ENCODE data around the gene NFIX.

NFIX gene

GRCh38 chr19:13024126-13024950, 29.1 kb downstream of the NFIX start:
- H3K27me3 ChIP-seq (ENCODE audit: low read depth, low read length) = no peaks in the 10 kb centered on the region
- H3K4me3 ChIP-seq (ENCODE audit: low read length) = peak overlapping the region; percentile 82; the same call in 1 of the 2 replicates
- H3K27ac ChIP-seq (ENCODE audit: low read length) = no peak overlapping the region
- H4K20me1 ChIP-seq (ENCODE audit: insufficient read depth, low read length) = no peaks in the 10 kb centered on the region
- no peaks in the 10 kb centered on the region for H3K9me3 ChIP-seq (ENCODE audit: insufficient read depth, low read length)
- TF ChIP-seq CTCF (IDR thresholded peaks at IDR 0.05; ENCODE audit: low read depth, low read length) (no peak), EZH2phosphoT487 (IDR thresholded peaks at IDR 0.05; ENCODE audit: low read depth) (no peak)
- H3K79me2 ChIP-seq (ENCODE audit: low read length) = no peaks in the 10 kb centered on the region
- no peak overlapping the region for H2AFZ ChIP-seq (ENCODE audit: low read depth, low read length)
- 0 out of 2 replicates have a peak overlapping the region, but pooled peaks have one; percentile 7 for H3K9ac ChIP-seq (ENCODE audit: low read length)
- peaks cover 33% of the 10 kb centered on the region for H3K4me1 ChIP-seq (ENCODE audit: low read length)
- H3K4me2 ChIP-seq (ENCODE audit: low read length) = peak overlapping the region; percentile 94
- no peaks in the 10 kb centered on the region for H3K36me3 ChIP-seq (replicated peaks; ENCODE audit: low read depth, low read length)

DNA sequence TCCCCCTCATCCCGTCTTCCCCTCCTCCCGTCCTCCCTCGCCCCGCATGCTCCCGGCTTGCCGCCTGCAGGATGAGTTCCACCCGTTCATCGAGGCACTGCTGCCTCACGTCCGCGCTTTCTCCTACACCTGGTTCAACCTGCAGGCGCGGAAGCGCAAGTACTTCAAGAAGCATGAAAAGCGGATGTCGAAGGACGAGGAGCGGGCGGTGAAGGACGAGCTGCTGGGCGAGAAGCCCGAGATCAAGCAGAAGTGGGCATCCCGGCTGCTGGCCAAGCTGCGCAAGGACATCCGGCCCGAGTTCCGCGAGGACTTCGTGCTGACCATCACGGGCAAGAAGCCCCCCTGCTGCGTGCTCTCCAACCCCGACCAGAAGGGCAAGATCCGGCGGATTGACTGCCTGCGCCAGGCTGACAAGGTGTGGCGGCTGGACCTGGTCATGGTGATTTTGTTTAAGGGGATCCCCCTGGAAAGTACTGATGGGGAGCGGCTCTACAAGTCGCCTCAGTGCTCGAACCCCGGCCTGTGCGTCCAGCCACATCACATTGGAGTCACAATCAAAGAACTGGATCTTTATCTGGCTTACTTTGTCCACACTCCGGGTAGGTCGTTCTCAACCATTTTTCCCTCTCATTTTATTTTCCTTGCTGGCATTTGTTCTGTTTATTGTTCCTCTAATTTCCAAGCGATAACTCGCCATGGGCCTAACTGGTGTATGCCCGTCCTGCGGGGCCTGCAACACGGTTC, 29.8 kb downstream of the NFIX start:
- Histone ChIP-seq H3K79me2 (ENCODE audit: low read length) (no peaks in the 10 kb centered on the region), H3K4me3 (ENCODE audit: low read length) (no peak overlapping the region), H3K9me3 (ENCODE audit: insufficient read depth, low read length) (no peaks in the 10 kb centered on the region), H3K4me1 (ENCODE audit: low read length) (peaks cover 33% of the 10 kb centered on the region), H2AFZ (ENCODE audit: low read depth, low read length) (no peak overlapping the region), H4K20me1 (ENCODE audit: insufficient read depth, low read length) (no peaks in the 10 kb centered on the region), H3K27me3 (ENCODE audit: low read depth, low read length) (no peaks in the 10 kb centered on the region), H3K4me2 (ENCODE audit: low read length) (peak overlapping the region; percentile 69), H3K27ac (ENCODE audit: low read length) (no peak overlapping the region), H3K9ac (ENCODE audit: low read length) (no peak overlapping the region), H3K36me3 (replicated peaks; ENCODE audit: low read depth, low read length) (no peaks in the 10 kb centered on the region)
- TF ChIP-seq EZH2phosphoT487 (IDR thresholded peaks at IDR 0.05; ENCODE audit: low read depth) (no peak), CTCF (IDR thresholded peaks at IDR 0.05; ENCODE audit: low read depth, low read length) (no peak)

DNA sequence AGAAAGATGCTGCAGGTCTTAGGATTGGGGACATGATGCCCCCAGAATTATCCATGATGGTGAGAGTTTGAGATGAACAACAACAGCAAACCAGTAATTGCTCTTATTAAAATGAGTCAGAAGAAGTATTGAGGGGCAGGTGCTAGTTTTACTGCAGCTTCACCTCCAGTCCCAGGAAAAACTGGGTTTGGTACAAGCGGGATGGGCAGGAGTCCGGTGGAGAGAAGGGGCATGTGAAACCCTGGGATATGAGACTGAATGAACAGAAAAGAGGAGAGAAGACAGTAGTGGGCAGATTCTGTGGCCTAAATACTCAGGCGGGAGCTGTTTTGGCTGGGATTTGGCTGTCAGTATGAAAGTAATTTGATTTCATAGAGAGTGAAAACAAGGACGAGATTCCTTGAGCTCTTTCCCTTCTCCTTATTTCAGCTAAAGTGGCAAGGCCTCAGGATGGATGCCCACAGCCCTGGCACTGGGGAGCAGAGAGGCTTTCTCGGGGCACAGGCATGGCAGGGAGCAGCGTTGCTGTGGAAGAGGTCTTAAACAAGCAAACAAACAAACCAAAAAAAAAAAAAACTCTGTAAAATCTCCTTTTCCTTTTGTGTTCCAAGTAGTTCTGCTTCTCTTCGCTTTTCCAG, 30.7 kb downstream of the NFIX start:
- peak overlapping the region; percentile 43 for H3K9ac ChIP-seq (ENCODE audit: low read length)
- H3K9me3 ChIP-seq (ENCODE audit: insufficient read depth, low read length) = no peaks in the 10 kb centered on the region
- no peaks in the 10 kb centered on the region for H3K36me3 ChIP-seq (replicated peaks; ENCODE audit: low read depth, low read length)
- H2AFZ ChIP-seq (ENCODE audit: low read depth, low read length) = 0 out of 2 replicates have a peak overlapping the region, but pooled peaks have one; percentile 45
- TF ChIP-seq EZH2phosphoT487 (IDR thresholded peaks at IDR 0.05; ENCODE audit: low read depth) (no peak), CTCF (IDR thresholded peaks at IDR 0.05; ENCODE audit: low read depth, low read length) (no peak)
- H3K4me2 ChIP-seq (ENCODE audit: low read length) = peak overlapping the region; percentile 69
- no peaks in the 10 kb centered on the region for H3K79me2 ChIP-seq (ENCODE audit: low read length)
- peaks cover 33% of the 10 kb centered on the region for H3K4me1 ChIP-seq (ENCODE audit: low read length)
- H3K27me3 ChIP-seq (ENCODE audit: low read depth, low read length) = no peaks in the 10 kb centered on the region
- H3K27ac ChIP-seq (ENCODE audit: low read length) = peak overlapping the region; percentile 9
- H3K4me3 ChIP-seq (ENCODE audit: low read length) = peak overlapping the region; percentile 50
- no peaks in the 10 kb centered on the region for H4K20me1 ChIP-seq (ENCODE audit: insufficient read depth, low read length)

Measured in OCI-LY3 (cell line).